ENCODE results near the gene FSCN2.
A peak's percentile ranks its signal among the peaks of the same experiment; 100 is the strongest.

The FSCN2 gene

DNA sequence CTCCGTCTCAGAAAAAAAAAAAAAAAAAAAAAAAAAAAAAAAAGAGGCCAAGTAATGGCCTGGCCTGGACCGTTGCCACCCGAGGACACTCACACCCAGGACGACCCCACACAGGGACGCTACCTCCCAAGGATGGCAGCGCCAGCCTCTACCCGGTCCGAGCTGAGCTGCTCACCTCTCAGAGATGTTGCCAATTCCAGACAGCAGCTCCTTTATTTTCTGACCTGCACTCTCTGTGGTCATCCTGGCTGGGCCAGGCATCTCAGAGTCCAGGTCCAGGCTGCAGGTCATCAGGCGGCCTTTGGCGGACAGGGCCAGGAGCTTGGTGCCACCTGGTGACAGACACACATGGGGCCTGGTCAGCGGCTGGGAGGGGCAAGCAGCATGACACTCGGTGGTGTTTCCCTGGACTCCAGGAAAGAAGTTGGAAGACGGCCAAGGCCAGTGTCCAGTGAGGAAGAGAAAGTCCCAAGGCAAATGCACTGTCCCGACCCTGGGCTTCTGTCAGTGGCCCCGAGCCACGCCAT lies 20.9 kb downstream of the FSCN2 start:
- no peak overlapping the region for H3K4me3 ChIP-seq (ENCODE audit: control insufficient read depth, low read depth, low read length)
- no peak for DNase-seq (ENCODE audit: low read depth)
- no peak for TF ChIP-seq CTCF (IDR thresholded peaks at IDR 0.05; ENCODE audit: control insufficient read depth, insufficient read depth, low read depth, low read length, missing control alignments)

- no peak for DNase-seq (ENCODE audit: low read depth)
- H3K4me3 ChIP-seq (ENCODE audit: control insufficient read depth, low read depth, low read length), result no peak overlapping the region
- TF ChIP-seq CTCF (IDR thresholded peaks at IDR 0.05; ENCODE audit: control insufficient read depth, insufficient read depth, low read depth, low read length, missing control alignments), result no peak
Observed at GRCh38 chr17:81549826-81550225, 21.6 kb downstream of the FSCN2 start.

- DNase-seq (ENCODE audit: low read depth), result no peak
- no peak overlapping the region for H3K4me3 ChIP-seq (ENCODE audit: control insufficient read depth, low read depth, low read length)
- TF ChIP-seq CTCF (IDR thresholded peaks at IDR 0.05; ENCODE audit: control insufficient read depth, insufficient read depth, low read depth, low read length, missing control alignments), result no peak
Observed at GRCh38 chr17:81550285-81550684, 22.1 kb downstream of the FSCN2 start.

DNA sequence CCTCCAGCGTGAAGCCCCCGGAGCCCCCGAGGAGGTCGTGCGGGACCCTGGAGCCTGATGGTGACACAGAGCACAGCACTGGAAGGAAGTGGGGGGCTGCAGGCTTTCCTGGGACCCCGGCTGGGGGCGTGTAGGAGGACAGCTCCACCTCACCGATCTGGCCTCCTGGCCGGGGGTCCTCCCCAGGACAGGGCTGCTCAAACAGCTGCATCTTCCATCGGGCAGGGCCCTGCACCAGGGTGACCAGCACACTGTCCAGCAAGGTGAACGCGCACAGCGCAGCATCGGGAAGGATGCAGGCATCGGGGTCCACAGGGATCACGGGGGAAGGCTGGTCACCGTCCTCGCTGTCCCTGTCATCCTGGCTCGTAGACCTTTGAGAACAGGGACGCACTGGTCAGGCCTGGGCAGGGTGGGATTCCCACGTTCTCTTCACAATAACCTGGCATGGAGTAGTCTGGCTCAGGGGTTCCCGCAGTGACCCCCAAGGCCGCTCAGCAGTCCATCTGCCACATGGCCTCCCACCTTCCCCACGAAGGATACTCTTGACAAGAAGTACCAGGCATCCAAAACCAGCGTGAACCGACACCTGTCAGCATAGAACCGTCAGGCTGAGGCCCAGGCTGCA lies 22.8 kb downstream of the FSCN2 start:
- H3K4me3 ChIP-seq (ENCODE audit: control insufficient read depth, low read depth, low read length), result peak overlapping the region; percentile 78
- TF ChIP-seq CTCF (IDR thresholded peaks at IDR 0.05; ENCODE audit: control insufficient read depth, insufficient read depth, low read depth, low read length, missing control alignments), result no peak
- DNase-seq (ENCODE audit: low read depth), result no peak

DNA sequence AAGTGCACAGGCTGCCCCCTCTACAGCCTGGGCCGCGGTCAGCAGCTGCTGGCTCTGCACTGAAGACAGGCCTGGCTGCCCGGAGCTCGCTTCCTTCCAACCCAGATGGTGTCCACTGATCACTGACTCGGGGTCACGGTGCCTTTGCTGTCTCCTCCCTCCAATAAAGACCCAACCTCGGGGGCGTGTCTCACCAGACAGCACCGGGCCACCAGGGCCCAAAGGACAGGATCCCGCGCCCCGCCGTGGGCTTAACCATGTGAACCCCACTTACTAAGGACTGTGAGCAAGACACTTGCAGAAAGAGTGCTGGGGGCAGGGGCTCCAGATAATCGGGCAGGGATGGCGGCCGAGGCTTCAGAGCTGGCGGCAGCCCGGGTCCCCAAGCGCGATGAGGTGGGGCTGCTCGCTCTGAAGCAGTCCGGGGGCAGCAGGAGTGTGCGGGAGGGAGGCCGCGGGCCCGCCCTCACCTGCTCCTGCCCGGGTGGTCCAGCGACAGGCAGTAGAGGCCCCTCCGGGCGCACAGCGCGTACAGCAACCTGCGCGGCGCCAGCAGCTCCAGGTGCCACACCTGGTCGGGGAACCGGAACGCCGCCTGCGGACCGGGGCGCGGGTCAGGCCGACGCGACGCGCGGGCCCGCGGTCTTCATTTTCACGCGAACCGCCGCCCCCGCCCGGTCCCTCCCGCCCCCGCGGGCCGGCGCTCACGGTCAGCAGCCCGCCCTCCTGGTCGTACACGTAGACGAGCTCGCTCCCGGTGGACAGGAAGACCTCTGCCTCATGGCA lies 23.5 kb downstream of the FSCN2 start:
- no peak for TF ChIP-seq CTCF (IDR thresholded peaks at IDR 0.05; ENCODE audit: control insufficient read depth, insufficient read depth, low read depth, low read length, missing control alignments)
- peak overlapping the region; percentile 78 for H3K4me3 ChIP-seq (ENCODE audit: control insufficient read depth, low read depth, low read length)
- DNase-seq (ENCODE audit: low read depth), result no peak

DNA sequence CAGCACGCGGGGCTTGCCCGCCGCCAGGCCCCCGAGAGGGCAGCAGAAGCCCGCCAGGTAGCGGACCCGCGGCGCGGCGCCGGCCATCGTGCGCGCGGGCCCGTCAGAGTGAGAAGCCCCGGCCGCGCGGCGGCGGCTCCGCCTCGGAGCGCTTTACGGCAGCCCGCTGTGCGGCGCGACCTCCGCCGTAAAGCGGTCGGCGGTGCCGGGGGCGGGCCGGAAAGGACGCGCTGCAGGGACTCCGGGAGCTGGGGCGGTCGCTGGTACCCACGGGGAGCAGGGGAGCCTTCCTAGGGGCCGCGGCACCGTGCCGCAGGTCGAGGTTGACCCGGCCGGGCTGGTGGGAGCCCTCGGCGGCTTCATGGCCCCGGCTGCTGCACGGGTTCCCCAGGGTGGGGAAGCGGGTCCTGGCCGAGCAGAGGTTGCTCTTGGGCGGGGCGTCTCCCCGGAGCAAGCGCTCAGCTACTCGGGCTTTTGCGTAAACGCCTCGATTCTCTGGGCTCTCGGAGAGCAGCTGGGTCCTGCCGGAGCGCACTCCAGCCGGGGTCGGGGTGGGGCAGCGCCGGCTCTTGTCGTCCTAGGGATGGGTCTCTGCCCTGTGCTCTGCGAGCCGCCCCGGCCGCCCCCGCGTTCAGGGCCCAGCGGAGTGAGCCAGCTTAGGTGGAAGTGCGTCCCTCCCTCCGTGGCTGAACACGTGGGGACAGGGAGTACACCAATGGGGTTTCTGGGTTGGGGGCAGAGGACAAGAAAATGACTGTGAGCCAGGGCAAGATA lies 24.3 kb downstream of the FSCN2 start, which contains the start of gene FAAP100:
FAAP100 (minus strand) TSS at position 110 of the 774 bp plus-strand sequence; CDS start at position 87, 23 bp downstream.
- no peak for TF ChIP-seq CTCF (IDR thresholded peaks at IDR 0.05; ENCODE audit: control insufficient read depth, insufficient read depth, low read depth, low read length, missing control alignments)
- DNase-seq (ENCODE audit: low read depth), result no peak

More for the DNA sequence above, 24.3 kb downstream of the FSCN2 start, which contains the start of gene FAAP100:
- H3K4me3 ChIP-seq (ENCODE audit: control insufficient read depth, low read depth, low read length), result peak within 1 kb of the TSS; percentile 78

Measured in AG09309 (cell line).